HCT116 (cell line): Measurements from ENCODE around the gene SMAD7. TPM values are rescaled to one million over a fixed set of nuclear protein-coding genes. Genes with fewer than 3 reads are reported as not detected.
A peak's percentile ranks its signal among the peaks of the same experiment; 100 is the strongest.

Experiments
- ATAC-seq: fragments of 200-7000 bp; cut with Tn5 transposase; 2 replicates; pipeline ENCODE4 v1.9.1; 2020; ENCODE audit warnings: mild to moderate bottlenecking, moderate library complexity
- BruUV-seq: library from RNA; stranded (reverse); fragments of 400-500 nt; replicated peaks from 2 replicates; lab custom pipeline; 2021; lab: Mats Ljungman, UMichigan
- CTCF ChIA-PET: fragments of 300-600 bp; sonication (Branson Sonifier 250); formaldehyde crosslinking; loops from one replicate; lab custom pipeline; 2021; ENCODE audit warnings: antibody characterized with exemption; lab: Charles Lee
- POLR2A ChIA-PET: fragments of 300-600, 350-600 bp; sonication (Branson Sonifier 250); formaldehyde crosslinking; loops from one replicate; lab custom pipeline; 2021; ENCODE audit warnings: antibody characterized with exemption; lab: Charles Lee
- RAD21 ChIA-PET, 2 experiments: fragments of 300-600 bp; sonication (Branson Sonifier 250); formaldehyde crosslinking; loops; one replicate each; lab custom pipeline; 2023; ENCODE audit warnings: low total read pairs in 2 of 2; ENCODE audit not compliant: uncharacterized antibody in 2 of 2, unreplicated experiment in 2 of 2, low non-redundant PET in 1 of 2; lab: Charles Lee
- DNase-seq: peaks from one replicate; pipeline ENCODE4 v3.0.0-alpha.2; 2010; ENCODE audit warnings: low read depth, low spot score
- H2AFZ ChIP-seq: fragments of 200-600 bp; shearing (Covaris generic), sonication (generic); 2 replicates; pipeline ENCODE4 v1.6.1; 2017; ENCODE audit warnings: low read depth, mixed run types, mixed read lengths, antibody characterized with exemption, low read length; ENCODE audit not compliant: poor library complexity, severe bottlenecking
- H3K27ac ChIP-seq: 2 replicates; pipeline ENCODE4 v1.5.1; 2012; ENCODE audit warnings: low read depth, low read length
- H3K27me3 ChIP-seq: fragments of 200-600 bp; sonication (generic); 2 replicates; pipeline ENCODE4 v1.6.1; 2016; ENCODE audit warnings: mixed run types, low read length, mixed read lengths; ENCODE audit not compliant: insufficient read depth
- H3K36me3 ChIP-seq, 2 experiments: fragments of 200-500 bp in 1 of 2; fragments of 200-600 bp in 1 of 2; sonication (Bioruptor generic) in 1 of 2; sonication (generic) in 1 of 2; 2 replicates each; pipeline versions ENCODE4 v1.5.1 to v1.6.1; 2014 to 2016; ENCODE audit warnings: low read length in 2 of 2, inconsistent platforms in 1 of 2, mixed read lengths in 1 of 2, mixed run types in 1 of 2; ENCODE audit not compliant: insufficient read depth in 2 of 2, control insufficient read depth in 1 of 2
- H3K4me1 ChIP-seq, 2 experiments: fragments of 200-600 bp in 1 of 2; sonication (generic) in 1 of 2; 2 replicates each; pipeline versions ENCODE4 v1.5.1 to v1.6.1; 2012 to 2017; ENCODE audit warnings: low read length in 2 of 2, inconsistent platforms in 1 of 2, mild to moderate bottlenecking in 1 of 2, mixed read lengths in 1 of 2, mixed run types in 1 of 2, moderate library complexity in 1 of 2; ENCODE audit not compliant: insufficient read depth in 2 of 2, control insufficient read depth in 1 of 2
- H3K4me2 ChIP-seq: fragments of 200-600 bp; sonication (generic); 2 replicates; pipeline ENCODE4 v1.6.1; 2017; ENCODE audit warnings: mixed run types, low read length, mixed read lengths
- H3K4me3 ChIP-seq, 2 experiments: fragments of 200-600 bp in 1 of 2; sonication (generic) in 1 of 2; replicated peaks in 1 of 2; 2 replicates each; pipeline ENCODE4 v1.5.1; 2011 to 2016; ENCODE audit warnings: low read length in 2 of 2, control low read depth in 1 of 2, low read depth in 1 of 2, mild to moderate bottlenecking in 1 of 2, mixed read lengths in 1 of 2, mixed run types in 1 of 2
- H3K79me2 ChIP-seq: fragments of 200-600 bp; sonication (generic); 2 replicates; pipeline ENCODE4 v1.6.1; 2017; ENCODE audit warnings: mild to moderate bottlenecking, mixed run types, low read length, moderate library complexity, mixed read lengths; ENCODE audit not compliant: insufficient read depth
- H3K9ac ChIP-seq: fragments of 200-600 bp; sonication (generic); 2 replicates; pipeline ENCODE4 v1.6.1; 2016; ENCODE audit warnings: low read length, mixed read lengths
- H3K9me2 ChIP-seq: fragments of 200-600 bp; sonication (generic), shearing (Covaris generic); 2 replicates; pipeline ENCODE4 v1.6.1; 2017; ENCODE audit warnings: mixed run types, mild to moderate bottlenecking, moderate library complexity; ENCODE audit not compliant: insufficient read depth
- H3K9me3 ChIP-seq, 2 experiments: fragments of 200-500 bp in 1 of 2; fragments of 200-600 bp in 1 of 2; sonication (Bioruptor generic) in 1 of 2; sonication (generic) in 1 of 2; 2 replicates each; pipeline ENCODE4 v1.6.1; 2014 to 2017; ENCODE audit warnings: low read length in 2 of 2, mixed read lengths in 2 of 2, inconsistent platforms in 1 of 2, low read depth in 1 of 2, mild to moderate bottlenecking in 1 of 2, mixed run types in 1 of 2, moderate library complexity in 1 of 2; ENCODE audit not compliant: control insufficient read depth in 1 of 2, insufficient read depth in 1 of 2
- H4K20me1 ChIP-seq: fragments of 200-600 bp; sonication (generic), shearing (Covaris generic); 2 replicates; pipeline ENCODE4 v1.6.1; 2017; ENCODE audit warnings: mixed run types, mild to moderate bottlenecking, moderate library complexity; ENCODE audit not compliant: insufficient read depth
- CBX3 ChIP-seq: IDR thresholded peaks from 2 replicates; pipeline ENCODE4 v1.6.1; 2012; ENCODE audit warnings: low read depth
- CEBPB ChIP-seq: IDR thresholded peaks from 2 replicates; pipeline ENCODE4 v1.6.1; 2012; ENCODE audit warnings: low read depth
- EGR1 ChIP-seq: IDR thresholded peaks from 2 replicates; pipeline ENCODE4 v1.6.1; 2012; ENCODE audit warnings: low read depth
- ELF1 ChIP-seq: IDR thresholded peaks from 2 replicates; pipeline ENCODE4 v1.6.1; 2012; ENCODE audit warnings: low read depth, borderline replicate concordance
- EZH2 ChIP-seq: fragments of 200-600 bp; sonication (generic); IDR thresholded peaks from 2 replicates; pipeline ENCODE4 v1.6.1; 2017; ENCODE audit warnings: antibody characterized with exemption, mixed run types
- JUND ChIP-seq: IDR thresholded peaks from 2 replicates; pipeline ENCODE4 v1.6.1; 2012
- POLR2A ChIP-seq: IDR thresholded peaks from 2 replicates; pipeline ENCODE4 v1.7.0; 2011; ENCODE audit warnings: borderline replicate concordance; ENCODE audit not compliant: insufficient read depth, insufficient read length; ENCODE audit errors: extremely low read depth
- POLR2AphosphoS5 ChIP-seq: IDR thresholded peaks from 2 replicates; pipeline ENCODE4 v1.6.1; 2011; ENCODE audit warnings: mild to moderate bottlenecking, low read depth, low read length, moderate library complexity
- SIN3A ChIP-seq: IDR thresholded peaks from 2 replicates; pipeline ENCODE4 v1.6.1; 2012; ENCODE audit warnings: low read depth
- SP1 ChIP-seq: IDR thresholded peaks from 2 replicates; pipeline ENCODE4 v1.6.1; 2012; ENCODE audit warnings: low read depth
- SRF ChIP-seq: IDR thresholded peaks from 2 replicates; pipeline ENCODE4 v1.6.1; 2012; ENCODE audit warnings: low read depth
- ZFX ChIP-seq: fragments of 450-650 bp; IDR thresholded peaks from 2 replicates; pipeline ENCODE4 v1.6.1; 2017
- ZNF274 ChIP-seq: fragments of 200-500 bp; sonication (Bioruptor generic); IDR thresholded peaks from 2 replicates; pipeline ENCODE4 v1.6.1; 2014; ENCODE audit warnings: mild to moderate bottlenecking, low read depth, low read length, inconsistent platforms
- intact Hi-C: fragments of 100-400 bp; cut with micrococcal nuclease; formaldehyde crosslinking; loops from 2 replicates; pipeline ENCODE4 v1.10.0; 2022
- total RNA-seq: library from RNA; stranded (reverse); gene quantifications from one replicate; pipeline ENCODE4 v1.2.1, GENCODE V29; 2021; ENCODE audit not compliant: unreplicated experiment
- TF ChIP-seq, protein P1 (sequence below): IDR thresholded peaks from 2 replicates; pipeline ENCODE4 v1.6.1; 2012
- TF ChIP-seq, protein P2 (sequence below): IDR thresholded peaks from 2 replicates; pipeline ENCODE4 v1.6.1; 2012
- TF ChIP-seq, protein P3 (sequence below), 3 experiments: fragments of 200-600 bp in 1 of 3; sonication (generic) in 1 of 3; IDR thresholded peaks in 2 of 3; conservative IDR thresholded peaks in 1 of 3; 2 replicates each; pipeline ENCODE4 v1.5.1; 2012 to 2017; ENCODE audit warnings: low read depth in 2 of 3, low read length in 2 of 3, antibody characterized with exemption in 1 of 3, borderline replicate concordance in 1 of 3, control low read depth in 1 of 3, mild to moderate bottlenecking in 1 of 3, mixed read lengths in 1 of 3, mixed run types in 1 of 3, moderate library complexity in 1 of 3; ENCODE audit not compliant: insufficient read depth in 1 of 3

The SMAD7 gene
- total RNA-seq, 1 experiment from 2014 or later, result 7.2 TPM

- Histone ChIP-seq H3K4me2 (no peak overlapping the region), H3K36me3 (no peaks in the 10 kb centered on the region), H3K27me3 (peaks cover 3% of the 10 kb centered on the region; the same call in 1 of the 2 replicates), H3K4me3 (no peak overlapping the region), H3K27ac (no peak overlapping the region), H3K4me1 (peaks cover 12 to 23% of the 10 kb centered on the region in 2 experiments), H3K9ac (no peak overlapping the region), H3K9me2 (no peaks in the 10 kb centered on the region), H3K9me3 (no peaks in the 10 kb centered on the region), H2AFZ (no peak overlapping the region), H4K20me1 (no peaks in the 10 kb centered on the region), H3K79me2 (no peaks in the 10 kb centered on the region)
- DNase-seq (no peak), ATAC-seq (no peak)
- ChIA-PET POLR2A (no interaction called here), CTCF (no interaction called here), RAD21 (no interaction called here)
- no TSS peak for BruUV-seq
- intact Hi-C loops, result no loop called here
- TF ChIP-seq SIN3A (no peak), JUND (no peak), SP1 (no peak), POLR2A (no peak)
- TF ChIP-seq, protein P1, sequence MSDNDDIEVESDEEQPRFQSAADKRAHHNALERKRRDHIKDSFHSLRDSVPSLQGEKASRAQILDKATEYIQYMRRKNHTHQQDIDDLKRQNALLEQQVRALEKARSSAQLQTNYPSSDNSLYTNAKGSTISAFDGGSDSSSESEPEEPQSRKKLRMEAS, result no peak
These were observed 11.7 kb upstream of the SMAD7 start for GRCh38 chr18:48962252-48962993.

GRCh38 chr18:48961547-48961946 is 10.8 kb upstream of the SMAD7 start:
- H3K4me2 ChIP-seq, result peak overlapping the region; percentile 41; the same call in 1 of the 2 replicates
- DNase-seq, result no peak
- POLR2A ChIA-PET, result interaction anchor here (0.9 kb wide), 1 partner anchor 9 kb away, joined by 4 read pairs; no protein-coding TSS in a partner anchor

More at GRCh38 chr18:48961547-48961946, 10.8 kb upstream of the SMAD7 start:
- Histone ChIP-seq H3K79me2 (no peaks in the 10 kb centered on the region), H3K4me3 (no peak overlapping the region), H3K27me3 (peaks cover 3% of the 10 kb centered on the region; the same call in 1 of the 2 replicates), H2AFZ (no peak overlapping the region), H3K9me3 (no peaks in the 10 kb centered on the region), H4K20me1 (no peaks in the 10 kb centered on the region), H3K4me1 (peaks cover 12 to 23% of the 10 kb centered on the region in 2 experiments), H3K9me2 (no peaks in the 10 kb centered on the region), H3K36me3 (no peaks in the 10 kb centered on the region), H3K9ac (no peak overlapping the region), H3K27ac (no peak overlapping the region)
- ChIA-PET CTCF (no interaction called here), RAD21 (interaction anchor here (0.7 kb wide), 2 partner anchors 37 to 537 kb away, joined by 3 read pairs; no protein-coding TSS in a partner anchor)
- BruUV-seq, result no TSS peak
- ATAC-seq, result no peak
- TF ChIP-seq EGR1 (no peak), JUND (no peak), ZNF274 (no peak), POLR2AphosphoS5 (no peak), CBX3 (no peak), POLR2A (no peak), ELF1 (no peak), CEBPB (no peak), SRF (no peak), SIN3A (no peak), ZFX (no peak), EZH2 (no peak), SP1 (no peak)
- TF ChIP-seq, protein P2, sequence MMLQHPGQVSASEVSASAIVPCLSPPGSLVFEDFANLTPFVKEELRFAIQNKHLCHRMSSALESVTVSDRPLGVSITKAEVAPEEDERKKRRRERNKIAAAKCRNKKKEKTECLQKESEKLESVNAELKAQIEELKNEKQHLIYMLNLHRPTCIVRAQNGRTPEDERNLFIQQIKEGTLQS, result no peak
- TF ChIP-seq, protein P1, result no peak
- TF ChIP-seq, protein P3, sequence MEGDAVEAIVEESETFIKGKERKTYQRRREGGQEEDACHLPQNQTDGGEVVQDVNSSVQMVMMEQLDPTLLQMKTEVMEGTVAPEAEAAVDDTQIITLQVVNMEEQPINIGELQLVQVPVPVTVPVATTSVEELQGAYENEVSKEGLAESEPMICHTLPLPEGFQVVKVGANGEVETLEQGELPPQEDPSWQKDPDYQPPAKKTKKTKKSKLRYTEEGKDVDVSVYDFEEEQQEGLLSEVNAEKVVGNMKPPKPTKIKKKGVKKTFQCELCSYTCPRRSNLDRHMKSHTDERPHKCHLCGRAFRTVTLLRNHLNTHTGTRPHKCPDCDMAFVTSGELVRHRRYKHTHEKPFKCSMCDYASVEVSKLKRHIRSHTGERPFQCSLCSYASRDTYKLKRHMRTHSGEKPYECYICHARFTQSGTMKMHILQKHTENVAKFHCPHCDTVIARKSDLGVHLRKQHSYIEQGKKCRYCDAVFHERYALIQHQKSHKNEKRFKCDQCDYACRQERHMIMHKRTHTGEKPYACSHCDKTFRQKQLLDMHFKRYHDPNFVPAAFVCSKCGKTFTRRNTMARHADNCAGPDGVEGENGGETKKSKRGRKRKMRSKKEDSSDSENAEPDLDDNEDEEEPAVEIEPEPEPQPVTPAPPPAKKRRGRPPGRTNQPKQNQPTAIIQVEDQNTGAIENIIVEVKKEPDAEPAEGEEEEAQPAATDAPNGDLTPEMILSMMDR (IDR thresholded peaks at IDR 0.05 in 2 of 3, conservative IDR thresholded peaks at IDR 0.05 in 1 of 3; ENCODE audit: borderline replicate concordance in 1 of 3, insufficient read depth in 1 of 3, low read depth in 2 of 3, low read length in 2 of 3), result no peak
- intact Hi-C loops, result no loop called here
